GM21529 (cell line): ENCODE data around the gene KATNB1.

Experiments
- ATAC-seq: cut with Tn5 transposase; IDR thresholded peaks from one replicate; pipeline ENCODE4 v1.9.1; 2021; ENCODE audit not compliant: unreplicated experiment

The KATNB1 gene

DNA sequence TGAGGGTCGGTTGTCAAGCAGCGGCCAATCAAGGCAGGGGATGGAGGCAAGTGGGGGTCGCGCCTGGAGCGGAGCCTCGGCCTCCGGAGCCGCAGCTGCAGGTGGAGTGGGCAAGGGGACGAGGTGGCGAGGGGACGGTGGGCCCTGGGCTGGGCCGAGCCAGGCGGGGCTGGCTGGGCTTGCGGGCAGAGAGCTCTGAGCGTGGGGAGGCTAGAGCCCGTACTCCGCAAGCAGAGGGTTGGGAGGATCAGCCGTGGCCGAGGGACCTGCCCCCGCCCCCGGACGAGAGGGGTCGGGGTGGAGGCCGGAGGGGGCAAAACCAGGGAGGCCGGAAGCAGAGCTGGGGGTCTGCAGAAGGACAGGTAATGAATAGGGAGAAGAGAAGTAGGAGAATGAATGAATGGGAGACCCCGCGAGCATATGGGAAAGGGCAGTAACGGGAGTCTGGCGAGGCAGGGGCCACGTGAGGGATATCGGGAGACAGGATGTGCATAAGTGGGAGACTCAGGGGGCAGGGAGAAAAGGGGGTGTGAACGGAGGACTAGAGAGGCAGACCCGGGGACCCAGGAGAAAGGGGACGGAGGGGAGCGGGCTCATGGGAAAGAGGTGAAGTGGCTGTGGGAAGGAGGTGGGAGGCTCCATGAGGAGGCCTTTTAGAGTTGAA lies at the start of gene KATNB1:
Gene KATNB1 (plus strand): TSS at position 16 of the 664 bp plus-strand sequence. CDS start 1,474 bp downstream, outside the sequence.
- ATAC-seq = no peak

DNA sequence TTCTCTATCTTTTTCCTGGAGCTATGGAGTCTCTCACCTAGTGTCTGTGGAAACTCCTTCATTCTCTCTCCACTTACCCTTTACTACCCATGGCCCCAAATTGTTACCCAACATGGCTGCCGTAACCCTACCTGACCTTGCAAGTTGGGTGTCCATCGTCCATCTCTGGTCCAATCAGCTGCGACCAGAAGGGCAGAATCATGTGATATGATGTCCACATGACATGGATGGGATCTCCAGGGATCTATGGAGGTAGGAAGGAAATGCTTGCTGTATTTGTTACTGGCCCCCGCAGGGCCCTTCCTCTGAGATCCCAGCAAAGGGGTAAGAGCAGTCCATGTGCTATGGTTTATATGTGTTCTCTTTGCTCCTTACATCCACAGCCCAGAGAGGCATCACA lies 49.0 kb upstream of the KATNB1 start:
- no peak for ATAC-seq

- no peak for ATAC-seq
Observed at GRCh38 chr16:57687363-57687929, 48.1 kb upstream of the KATNB1 start.

DNA sequence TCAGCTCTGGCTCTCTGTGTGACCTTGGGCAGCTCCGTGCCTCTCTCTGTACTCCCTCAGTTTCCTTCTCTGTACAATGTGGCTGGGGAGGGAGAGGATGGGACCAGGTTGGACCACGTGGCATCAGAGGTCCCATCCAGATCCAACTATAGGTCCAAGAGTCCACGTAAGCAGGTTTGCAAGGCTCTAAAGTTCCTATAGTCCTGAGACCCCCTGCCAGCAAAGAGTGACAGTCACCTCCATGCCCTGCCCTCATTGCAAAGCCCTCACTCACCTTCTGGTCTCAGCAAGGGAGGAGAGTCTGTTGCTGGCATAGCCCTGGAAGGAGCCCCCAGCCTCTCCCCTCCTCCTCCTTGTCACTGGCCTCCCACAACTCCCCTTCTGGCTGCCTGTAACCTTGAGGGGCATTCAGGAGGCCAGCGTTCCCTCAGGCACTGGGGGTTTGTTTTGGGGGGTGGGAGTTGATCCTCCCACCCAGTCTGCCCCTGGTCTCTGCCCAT lies 47.0 kb upstream of the KATNB1 start:
- ATAC-seq = no peak

DNA sequence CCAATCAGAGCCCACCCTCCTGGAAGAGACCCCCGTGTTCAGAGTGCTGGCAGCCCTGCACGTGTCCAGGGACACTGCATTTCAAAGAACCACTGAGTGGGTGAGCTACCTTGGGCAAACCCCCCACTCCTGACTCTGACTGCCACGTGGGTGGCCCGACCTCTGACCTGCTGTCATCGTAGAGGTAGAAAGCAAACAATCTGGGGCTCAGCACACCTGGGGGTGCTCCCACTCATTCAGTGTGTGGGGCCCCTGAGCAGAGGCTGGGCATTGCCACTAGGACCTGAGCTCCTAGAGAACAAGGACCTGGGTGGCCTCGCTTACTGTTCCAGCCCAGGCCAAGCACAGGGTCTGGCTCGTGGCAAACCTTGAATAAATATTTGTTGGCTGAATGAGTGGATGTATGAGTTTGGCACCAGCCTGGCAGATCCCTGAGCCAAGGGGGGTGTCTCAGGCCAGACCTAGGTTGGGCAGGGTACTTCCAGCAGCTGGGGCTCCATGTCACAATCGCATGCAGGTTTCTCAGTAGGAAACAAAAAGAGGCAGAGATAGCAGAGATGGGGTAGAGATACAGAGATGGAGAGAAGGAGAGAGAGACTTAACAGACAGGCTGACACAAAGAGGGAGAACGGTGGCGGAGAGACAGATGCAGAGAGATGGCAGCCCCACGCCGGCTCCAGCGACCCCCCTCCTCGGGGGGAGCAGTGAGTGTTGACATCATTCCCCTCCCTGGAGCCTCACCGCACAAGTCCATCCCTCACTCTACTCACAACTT lies 46.4 kb upstream of the KATNB1 start:
- peak; percentile 7 for ATAC-seq

GRCh38 chr16:57689762-57690558 lies 45.6 kb upstream of the KATNB1 start:
- ATAC-seq = peak; percentile 77

- no peak for ATAC-seq
Observed at GRCh38 chr16:57690782-57691471, 44.6 kb upstream of the KATNB1 start.

- no peak for ATAC-seq
Observed at GRCh38 chr16:57692636-57693035, 42.9 kb upstream of the KATNB1 start.

- ATAC-seq = no peak
Observed at GRCh38 chr16:57693550-57693949, 42.0 kb upstream of the KATNB1 start.

DNA sequence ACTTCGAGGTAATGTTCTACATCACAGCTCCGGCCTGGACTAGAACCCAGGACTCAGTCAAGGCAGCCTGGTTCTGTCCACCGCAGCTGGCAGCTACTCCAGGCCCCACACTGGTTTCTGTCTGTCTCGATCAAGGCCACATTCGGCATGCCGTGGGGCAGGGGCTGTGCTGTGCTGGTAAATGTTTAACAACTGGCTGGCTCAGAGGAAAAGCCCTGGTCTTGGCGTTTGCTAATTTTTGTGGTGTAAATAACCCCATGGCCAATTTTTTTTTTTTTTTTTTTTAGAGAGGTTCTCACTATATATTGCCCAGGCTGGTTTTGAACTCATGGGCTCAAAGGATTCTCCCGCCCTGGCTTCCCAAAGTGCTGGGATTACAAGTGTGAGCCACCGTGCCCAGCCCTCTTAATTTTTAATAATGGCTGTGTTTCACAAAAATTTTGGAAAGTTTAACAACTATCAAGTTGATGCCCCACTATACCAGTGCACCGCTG lies 41.3 kb upstream of the KATNB1 start:
- no peak for ATAC-seq

- peak; percentile 55 for ATAC-seq
Observed at GRCh38 chr16:57694725-57695679, 40.6 kb upstream of the KATNB1 start, which contains the start of gene DRC7. Gene DRC7, plus strand, starts transcription at chr16:57694806. Its CDS starts 3,144 bp downstream, at chr16:57697950.

- no peak for ATAC-seq
Observed at GRCh38 chr16:57695680-57696069, 39.9 kb upstream of the KATNB1 start.

- ATAC-seq = no peak
Observed at GRCh38 chr16:57696240-57696639, 39.3 kb upstream of the KATNB1 start.

DNA sequence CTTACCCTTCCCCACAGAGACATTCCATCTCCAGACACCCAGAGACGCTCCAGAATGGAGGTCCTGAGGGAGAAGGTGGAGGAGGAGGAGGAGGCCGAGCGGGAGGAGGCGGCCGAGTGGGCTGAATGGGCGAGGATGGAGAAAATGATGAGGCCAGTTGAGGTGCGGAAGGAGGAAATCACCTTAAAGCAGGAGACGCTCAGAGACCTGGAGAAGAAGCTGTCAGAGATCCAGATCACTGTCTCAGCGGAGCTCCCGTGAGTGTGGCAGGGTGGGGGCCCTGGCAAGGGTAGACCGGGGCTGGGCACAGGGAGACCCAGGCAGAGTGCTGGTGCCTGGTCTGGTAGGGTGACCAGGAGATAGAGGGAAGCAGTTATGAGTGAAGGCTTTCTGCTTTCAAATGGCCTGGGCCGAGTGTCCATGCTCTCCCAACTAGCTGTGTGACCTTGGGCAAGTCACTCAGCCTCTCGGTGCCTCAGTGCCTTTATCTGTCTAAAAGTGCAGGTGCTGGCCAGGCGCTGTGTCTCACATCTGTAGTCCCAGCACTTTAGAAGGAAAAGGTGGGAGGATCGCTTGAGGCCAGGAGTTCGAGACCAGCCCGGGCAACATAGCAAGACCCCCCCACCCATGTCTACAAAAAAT lies 37.6 kb upstream of the KATNB1 start:
- no peak for ATAC-seq

- ATAC-seq = no peak
Observed at GRCh38 chr16:57698812-57699405, 36.7 kb upstream of the KATNB1 start.

- no peak for ATAC-seq
Observed at GRCh38 chr16:57699481-57699880, 36.1 kb upstream of the KATNB1 start.

DNA sequence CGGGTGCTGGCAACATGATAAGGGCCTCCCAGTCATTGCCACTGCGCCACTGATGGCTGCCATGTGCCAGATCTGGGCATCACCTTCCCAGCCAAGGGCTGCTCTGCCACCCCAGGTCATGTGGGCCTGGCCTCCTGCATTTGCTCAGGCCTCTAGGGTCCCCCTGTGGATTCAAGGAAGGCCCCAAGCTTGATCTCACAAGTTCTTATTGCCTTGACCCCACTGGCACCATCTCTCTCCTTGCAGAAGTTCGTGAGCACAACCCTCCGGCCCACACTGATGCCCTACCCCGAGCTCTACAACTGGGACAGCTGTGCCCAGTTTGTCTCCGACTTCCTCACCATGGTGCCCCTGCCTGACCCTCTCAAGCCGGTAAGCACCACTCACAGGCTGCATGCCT lies 35.7 kb upstream of the KATNB1 start:
- no peak for ATAC-seq
